ENCODE data around the gene SLC6A11. TPM values are rescaled to one million over a fixed set of nuclear protein-coding genes. Genes with fewer than 3 reads are reported as not detected.

Gene SLC6A11
- total RNA-seq, 1 experiment from 2014 or later: 1.5 TPM

- H3K27me3 Mint-ChIP-seq (ENCODE audit: low read depth): peaks cover 88% of the 10 kb centered on the region
- peak; percentile 38 for DNase-seq
- no peak overlapping the region for H3T11ph ChIP-seq (ENCODE audit: low read length)
- no peak overlapping the region for H4K8ac ChIP-seq (replicated peaks; ENCODE audit: insufficient read length, low read depth, low read length)
- H2AFZ ChIP-seq (ENCODE audit: low read length): no peak overlapping the region
- H3K23ac ChIP-seq (ENCODE audit: insufficient read length, low read depth, low read length): no peak overlapping the region
- TF ChIP-seq CTCF (conservative IDR thresholded peaks at IDR 0.05): peak; percentile 73
- no peaks in the 10 kb centered on the region; a peak in 1 of 7 replicates for H3K36me3 Mint-ChIP-seq (ENCODE audit: insufficient read depth in 1 of 3, low read depth in 3 of 3)
- H3K9me3 Mint-ChIP-seq: no peaks in the 10 kb centered on the region
- no peaks in the 10 kb centered on the region for H3K79me2 ChIP-seq (ENCODE audit: insufficient read depth, low read length)
- H3K18ac ChIP-seq (ENCODE audit: insufficient read length, low read depth, low read length): no peak overlapping the region
- H3K27me3 ChIP-seq (ENCODE audit: insufficient read depth, low read length): no peaks in the 10 kb centered on the region; the same call in 1 of the 2 replicates
- H4K5ac ChIP-seq (ENCODE audit: insufficient read length, low read depth, low read length): no peak overlapping the region
- H2AK5ac ChIP-seq (ENCODE audit: insufficient read length, low read length): no peak overlapping the region
- no peaks in the 10 kb centered on the region for H3K9me3 ChIP-seq (ENCODE audit: control insufficient read depth, low read depth, low read length)
- H3K4me1 Mint-ChIP-seq: peaks cover 3 to 7% of the 10 kb centered on the region in 2 experiments; a peak in 1 of 4 replicates
- H2BK20ac ChIP-seq (ENCODE audit: low read depth, low read length, poor library complexity, severe bottlenecking): no peak overlapping the region
- H2BK12ac ChIP-seq (ENCODE audit: insufficient read length, low read depth, low read length): no peak overlapping the region
- H3K14ac ChIP-seq (ENCODE audit: insufficient read depth, low read length): no peak overlapping the region
- H3K4me1 ChIP-seq (ENCODE audit: insufficient read depth, low read length): no peaks in the 10 kb centered on the region
- H3K56ac ChIP-seq (ENCODE audit: insufficient read length, low read depth, low read length): no peak overlapping the region
- no peak overlapping the region for H4K91ac ChIP-seq (ENCODE audit: insufficient read length, low read depth, low read length)
- no peaks in the 10 kb centered on the region for H4K20me1 ChIP-seq (ENCODE audit: control insufficient read depth, insufficient read depth, insufficient read length)
- WGBS (ENCODE audit: extremely low coverage, insufficient read length, low lambda C conversion rate): no CpG with 5 or more reads among the region's 7 CpGs
- no peak overlapping the region for H3K4ac ChIP-seq (ENCODE audit: low read depth, low read length)
- H2BK120ac ChIP-seq (ENCODE audit: low read depth, low read length, poor library complexity, severe bottlenecking): no peak overlapping the region
- H2BK5ac ChIP-seq (ENCODE audit: insufficient read length, low read length): no peak overlapping the region
- H3K9ac ChIP-seq (ENCODE audit: extremely low read depth, insufficient read length, low read length): no peak overlapping the region
- no peaks in the 10 kb centered on the region for H3K23me2 ChIP-seq (ENCODE audit: insufficient read length, low read depth, low read length, poor library complexity, severe bottlenecking)
- no peaks in the 10 kb centered on the region for H3K79me1 ChIP-seq (ENCODE audit: insufficient read depth, low read depth, low read length, poor library complexity, severe bottlenecking)
- no peak overlapping the region for H3K27ac Mint-ChIP-seq
- no peak overlapping the region for H3K4me2 ChIP-seq (ENCODE audit: insufficient read depth, insufficient read length, low read length)
- no peak overlapping the region for H2BK15ac ChIP-seq (ENCODE audit: low read depth, low read length)
- no peak overlapping the region for H3K4me3 Mint-ChIP-seq
- no peak overlapping the region for H3K27ac ChIP-seq (ENCODE audit: insufficient read length, low read depth, low read length)
These were observed 67.6 kb downstream of the SLC6A11 start for GRCh38 chr3:10883478-10884234.
